GM12878 (cell line): Measurements from ENCODE around the gene CACNA2D1. TPM values are rescaled to one million over a fixed set of nuclear protein-coding genes. Genes with fewer than 3 reads are reported as not detected.

Experiments used
- ATAC-seq: fragments of 200-7000 bp; cut with Tn5 transposase; 3 replicates; pipeline ENCODE4 v1.9.1; 2020; ENCODE audit warnings: mild to moderate bottlenecking, moderate library complexity
- BruUV-seq: library from RNA; stranded (reverse); fragments of 400-500 nt; replicated peaks from 2 replicates; lab custom pipeline; 2021; lab: Mats Ljungman, UMichigan
- CTCF ChIA-PET: fragments of 300-600 bp; sonication (Branson Sonifier 250); formaldehyde crosslinking; extraction: SDS; loops from one replicate; lab custom pipeline; 2021; ENCODE audit warnings: inconsistent platforms; lab: Yijun Ruan, JAX
- POLR2A ChIA-PET: fragments of 350-600 bp; formaldehyde crosslinking; extraction: SDS; loops from one replicate; lab custom pipeline; 2021; ENCODE audit warnings: inconsistent platforms; lab: Charles Lee
- RAD21 ChIA-PET: fragments of 300-600 bp; sonication (Branson Sonifier 250); formaldehyde crosslinking; loops from one replicate; lab custom pipeline; 2023; ENCODE audit warnings: antibody characterized with exemption; ENCODE audit not compliant: unreplicated experiment; lab: Charles Lee
- SMC1A ChIA-PET: fragments of 300-600 bp; sonication (Branson Sonifier 250); formaldehyde crosslinking; loops from one replicate; lab custom pipeline; 2023; ENCODE audit not compliant: unreplicated experiment, uncharacterized antibody; lab: Charles Lee
- DNase-seq: peaks from one replicate; pipeline ENCODE4 v3.0.0-alpha.2; 2011; ENCODE audit warnings: low read depth, low spot score
- FAIRE-seq: peaks from 3 replicates; lab custom pipeline; 2011; peaks lifted over from hg19 to GRCh38; lab: Jason Lieb, UNC
- H2AFZ ChIP-seq: 2 replicates; pipeline ENCODE4 v1.6.0; 2011; ENCODE audit warnings: low read depth, low read length, control low read depth; ENCODE audit not compliant: control insufficient read depth
- H3K27ac ChIP-seq: 2 replicates; pipeline ENCODE4 v1.5.1; 2011; ENCODE audit warnings: control low read depth; ENCODE audit not compliant: control insufficient read depth, insufficient read depth
- H3K27me3 ChIP-seq, 2 experiments: replicated peaks in 1 of 2; 2 replicates each; pipeline versions ENCODE4 v1.6.0 to v1.6.1; 2011; ENCODE audit warnings: low read length in 1 of 2; ENCODE audit not compliant: control insufficient read depth in 2 of 2, insufficient read depth in 2 of 2
- H3K36me3 ChIP-seq, 2 experiments: 2 replicates each; pipeline ENCODE4 v1.5.1; 2011; ENCODE audit warnings: low read length in 1 of 2; ENCODE audit not compliant: control insufficient read depth in 2 of 2, insufficient read depth in 2 of 2
- H3K4me1 ChIP-seq: 2 replicates; pipeline ENCODE4 v1.6.1; 2011; ENCODE audit warnings: mild to moderate bottlenecking, low read length, moderate library complexity, mixed read lengths; ENCODE audit not compliant: control insufficient read depth, insufficient read depth
- H3K4me2 ChIP-seq: 2 replicates; pipeline ENCODE4 v1.6.0; 2011; ENCODE audit warnings: control low read depth; ENCODE audit not compliant: control insufficient read depth, insufficient read depth
- H3K4me3 ChIP-seq: fragments of 200-600 bp; sonication (generic); 2 replicates; pipeline ENCODE4 v1.5.1; 2016
- H3K79me2 ChIP-seq: 2 replicates; pipeline ENCODE4 v1.6.0; 2011; ENCODE audit warnings: low read length; ENCODE audit not compliant: control insufficient read depth, insufficient read depth
- H3K9ac ChIP-seq: 2 replicates; pipeline ENCODE4 v1.8.0; 2011; ENCODE audit warnings: low read length, control low read depth, mixed read lengths; ENCODE audit not compliant: control insufficient read depth, insufficient read depth
- H3K9me3 ChIP-seq: replicated peaks from 3 replicates; pipeline ENCODE4 v1.5.1; 2011; ENCODE audit warnings: mild to moderate bottlenecking, low read length; ENCODE audit not compliant: control insufficient read depth, insufficient read depth
- H4K20me1 ChIP-seq: 2 replicates; pipeline ENCODE4 v1.6.0; 2011; ENCODE audit not compliant: control insufficient read depth, insufficient read depth
- ESRRA ChIP-seq: IDR thresholded peaks from 2 replicates; pipeline ENCODE4 v1.6.1; 2012; ENCODE audit warnings: mild to moderate bottlenecking, low read length, improper control_type of control experiment
- FOS ChIP-seq: IDR thresholded peaks from 3 replicates; pipeline ENCODE4 v1.6.1; 2011; ENCODE audit warnings: borderline replicate concordance; ENCODE audit not compliant: insufficient read length; ENCODE audit errors: extremely low read depth
- IKZF1 ChIP-seq: fragments of 450-650 bp; conservative IDR thresholded peaks from 2 replicates; pipeline ENCODE4 v1.6.1; 2017; ENCODE audit warnings: antibody characterized with exemption, mild to moderate bottlenecking
- IRF4 ChIP-seq: IDR thresholded peaks from 2 replicates; pipeline ENCODE4 v1.6.1; 2011; ENCODE audit warnings: low read depth, low read length
- NFXL1 ChIP-seq: fragments of 450-650 bp; IDR thresholded peaks from 2 replicates; pipeline ENCODE4 v1.6.1; 2017; ENCODE audit warnings: antibody characterized with exemption, mild to moderate bottlenecking, borderline replicate concordance
- POLR2AphosphoS5 ChIP-seq: IDR thresholded peaks from 2 replicates; pipeline ENCODE4 v1.6.1; 2011; ENCODE audit warnings: mild to moderate bottlenecking, low read length, inconsistent platforms
- RCOR1 ChIP-seq: conservative IDR thresholded peaks from 2 replicates; pipeline ENCODE4 v1.6.1; 2012; ENCODE audit warnings: low read depth, low read length, improper control_type of control experiment
- RUNX3 ChIP-seq: IDR thresholded peaks from 2 replicates; pipeline ENCODE4 v1.6.1; 2012; ENCODE audit warnings: low read length, inconsistent platforms
- STAT1 ChIP-seq: fragments of 450-650 bp; conservative IDR thresholded peaks from 2 replicates; pipeline ENCODE4 v1.6.1; 2014; ENCODE audit warnings: antibody characterized with exemption, mild to moderate bottlenecking
- WGBS: methylation state at CpG from one replicate; pipeline ENCODE4 v1.1.6; 2016; ENCODE audit warnings: low lambda C conversion rate; ENCODE audit not compliant: insufficient replicate concordance, insufficient coverage; ENCODE audit errors: missing lambda C conversion rate; 5-methylcytosine and 5-hydroxymethylcytosine counted together
- in situ Hi-C: fragments of 300-500 bp; cut with MboI; formaldehyde crosslinking; loops from 9 replicates; pipeline ENCODE4 v1.14.3; 2018; ENCODE audit warnings: mixed read lengths
- intact Hi-C: fragments of 100-400 bp; cut with micrococcal nuclease; formaldehyde crosslinking; loops from one replicate; pipeline ENCODE4 v1.14.2; 2022; ENCODE audit not compliant: unreplicated experiment
- polyA plus RNA-seq, 11 experiments: library from polyadenylated mRNA; depleted of rRNA in 4 of 11; unstranded in 6 of 11; stranded (reverse) in 5 of 11; fragments of >200 nt; fragmentation: Nextera tagmentation in 4 of 11; fragmentation: Illumina TruSeq in 1 of 11; extraction: Ambion mirVana in 4 of 11; extraction: Trizol in 1 of 11; gene quantifications; 1 replicate in 1 of 11; 2 replicates in 10 of 11; pipeline versions ENCODE4 v1.2.1 to v1.2.3, GENCODE V29; 2011 to 2016; ENCODE audit warnings: inconsistent platforms in 2 of 11, missing spikeins in 2 of 11, low read depth in 1 of 11
- total RNA-seq, 4 experiments: library from RNA; depleted of rRNA in 3 of 4; stranded (reverse); fragments of >200 nt in 3 of 4; fragmentation: Illumina TruSeq in 1 of 4; extraction: Trizol in 1 of 4; gene quantifications; 2 replicates each; pipeline versions ENCODE4 v1.2.1 to v1.2.3, GENCODE V29; 2013 to 2021
- TF ChIP-seq, protein P1 (sequence below), 3 experiments: IDR thresholded peaks in 2 of 3; conservative IDR thresholded peaks in 1 of 3; 2 replicates each; pipeline ENCODE4 v1.5.1; 2011; ENCODE audit warnings: low read depth in 3 of 3, low read length in 3 of 3, mild to moderate bottlenecking in 3 of 3, control low read depth in 2 of 3, moderate library complexity in 2 of 3, inconsistent platforms in 1 of 3, mixed read lengths in 1 of 3; ENCODE audit not compliant: control insufficient read depth in 2 of 3, insufficient read depth in 1 of 3; ENCODE audit errors: extremely low read depth in 1 of 3
- TF ChIP-seq, protein P2 (sequence below): fragments of 450-650 bp; formaldehyde crosslinking; IDR thresholded peaks from 2 replicates; pipeline ENCODE4 v1.4.0; 2020; ENCODE audit warnings: mild to moderate bottlenecking, moderate library complexity

Gene CACNA2D1
- total and polyA plus RNA-seq, 10 of the 15 experiments (the other 5 are each of a cell fraction or from before 2014, with no cell fraction given) = 0.14 to 14.8 (median 0.97) TPM

DNA sequence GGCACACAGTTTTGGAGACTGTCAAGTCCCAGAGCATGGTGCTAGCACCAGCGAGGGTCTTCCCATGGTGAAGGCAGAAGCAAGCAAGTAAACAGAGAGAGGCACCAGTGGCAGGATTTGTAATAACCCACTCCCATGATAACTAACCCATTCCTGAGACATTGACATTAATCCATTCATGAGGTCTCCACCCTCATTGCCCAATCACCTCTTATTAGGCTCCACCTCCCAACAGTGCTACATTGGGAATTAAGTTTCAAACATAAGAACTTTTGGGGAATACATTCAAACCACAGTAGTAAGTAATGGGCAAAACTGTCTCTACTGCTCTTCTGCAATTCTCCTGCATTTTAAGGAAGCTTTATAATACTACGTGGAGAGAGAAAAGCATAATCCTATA, 193.6 kb downstream of the CACNA2D1 start:
- Histone ChIP-seq H3K9me3 (no peaks in the 10 kb centered on the region), H2AFZ (no peak overlapping the region), H3K36me3 (no peaks in the 10 kb centered on the region), H3K27ac (no peak overlapping the region), H3K4me2 (no peak overlapping the region), H3K9ac (no peak overlapping the region), H4K20me1 (no peaks in the 10 kb centered on the region), H3K79me2 (no peaks in the 10 kb centered on the region), H3K4me3 (no peak overlapping the region), H3K27me3 (no peaks in the 10 kb centered on the region; a peak in 1 of 4 replicates), H3K4me1 (no peaks in the 10 kb centered on the region)
- no TSS peak for BruUV-seq
- SMC1A ChIA-PET = interaction anchor here (1.0 kb wide), 1 partner anchor 9 kb away, joined by 4 read pairs; no protein-coding TSS in a partner anchor
- ATAC-seq = no peak
- intact Hi-C loops (no loop called here), in situ Hi-C loops (loop anchor here (25.0 kb wide), 1 partner anchor 763 kb away; no protein-coding TSS in a partner anchor)
- FAIRE-seq = no peak
- RAD21 ChIA-PET = interaction anchor here (1.4 kb wide), 1 partner anchor 109 kb away, joined by 3 read pairs; no protein-coding TSS in a partner anchor
- 3% methylated on average over 2 of the region's 2 CpGs for WGBS
- POLR2A ChIA-PET = interaction anchor here (0.6 kb wide), 1 partner anchor 9 kb away, joined by 3 read pairs; no protein-coding TSS in a partner anchor
- TF ChIP-seq RUNX3 (no peak), POLR2AphosphoS5 (no peak), IRF4 (no peak), RCOR1 (no peak), NFXL1 (no peak)
- DNase-seq = no peak
- CTCF ChIA-PET = no interaction called here

DNA sequence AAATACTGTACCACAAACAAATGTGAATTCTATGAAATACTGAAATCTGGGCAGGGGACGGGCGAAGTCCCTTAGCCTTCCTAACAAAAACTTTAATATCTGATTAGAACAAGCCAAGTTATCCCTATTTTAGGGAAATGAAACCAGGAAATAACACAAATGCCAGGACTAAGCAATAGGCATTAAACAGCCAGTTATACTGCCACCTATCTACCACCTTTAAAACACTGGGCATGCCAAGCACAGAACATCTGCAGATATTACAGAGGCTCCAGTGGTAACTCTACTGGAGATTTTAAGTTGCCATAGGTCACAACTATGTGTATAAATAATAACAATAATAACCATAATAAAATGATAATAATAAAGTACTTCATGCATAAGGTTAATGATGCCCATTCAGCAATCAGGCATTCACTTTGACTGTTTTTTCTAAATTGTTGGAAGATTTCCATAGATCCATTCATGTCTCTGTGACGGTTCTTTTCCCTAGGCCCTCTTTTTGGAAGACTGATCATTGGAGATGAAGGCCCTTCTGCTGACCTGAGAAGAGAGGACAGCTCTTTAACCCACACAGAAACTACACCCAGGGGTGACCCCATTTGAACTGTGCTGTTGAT, 195.7 kb downstream of the CACNA2D1 start:
- no peaks in the 10 kb centered on the region for H3K4me1 ChIP-seq
- FAIRE-seq (no peak), DNase-seq (no peak), ATAC-seq (peak; percentile 84)
- no peak overlapping the region for H3K4me3 ChIP-seq
- POLR2A ChIA-PET = no interaction called here
- no peak overlapping the region for H2AFZ ChIP-seq
- no peak overlapping the region for H3K9ac ChIP-seq
- RAD21 ChIA-PET = interaction anchor here (1.0 to 1.5 kb wide), 4 partner anchors 98 to 202 kb away, joined by 3 to 5 read pairs (median 4); no protein-coding TSS in a partner anchor
- intact Hi-C loops (no loop called here), in situ Hi-C loops (loop anchor here (25.0 kb wide), 1 partner anchor 761 kb away; no protein-coding TSS in a partner anchor)
- CTCF ChIA-PET = interaction anchor here (0.8 to 2.9 kb wide), 9 partner anchors 10 to 258 kb away, joined by 3 to 21 read pairs (median 3); no protein-coding TSS in a partner anchor
- H3K9me3 ChIP-seq = no peaks in the 10 kb centered on the region
- no peaks in the 10 kb centered on the region for H4K20me1 ChIP-seq
- 14% methylated on average over 3 of the region's 3 CpGs for WGBS
- SMC1A ChIA-PET = interaction anchor here (0.6 to 2.4 kb wide), 7 partner anchors 9 to 330 kb away, joined by 3 to 7 read pairs (median 4); no protein-coding TSS in a partner anchor
- no peak overlapping the region for H3K27ac ChIP-seq
- no peaks in the 10 kb centered on the region for H3K27me3 ChIP-seq
- BruUV-seq = no TSS peak
- H3K4me2 ChIP-seq = no peak overlapping the region
- no peaks in the 10 kb centered on the region for H3K79me2 ChIP-seq
- H3K36me3 ChIP-seq = no peaks in the 10 kb centered on the region
- no peak for TF ChIP-seq FOS
- TF ChIP-seq, protein P1, sequence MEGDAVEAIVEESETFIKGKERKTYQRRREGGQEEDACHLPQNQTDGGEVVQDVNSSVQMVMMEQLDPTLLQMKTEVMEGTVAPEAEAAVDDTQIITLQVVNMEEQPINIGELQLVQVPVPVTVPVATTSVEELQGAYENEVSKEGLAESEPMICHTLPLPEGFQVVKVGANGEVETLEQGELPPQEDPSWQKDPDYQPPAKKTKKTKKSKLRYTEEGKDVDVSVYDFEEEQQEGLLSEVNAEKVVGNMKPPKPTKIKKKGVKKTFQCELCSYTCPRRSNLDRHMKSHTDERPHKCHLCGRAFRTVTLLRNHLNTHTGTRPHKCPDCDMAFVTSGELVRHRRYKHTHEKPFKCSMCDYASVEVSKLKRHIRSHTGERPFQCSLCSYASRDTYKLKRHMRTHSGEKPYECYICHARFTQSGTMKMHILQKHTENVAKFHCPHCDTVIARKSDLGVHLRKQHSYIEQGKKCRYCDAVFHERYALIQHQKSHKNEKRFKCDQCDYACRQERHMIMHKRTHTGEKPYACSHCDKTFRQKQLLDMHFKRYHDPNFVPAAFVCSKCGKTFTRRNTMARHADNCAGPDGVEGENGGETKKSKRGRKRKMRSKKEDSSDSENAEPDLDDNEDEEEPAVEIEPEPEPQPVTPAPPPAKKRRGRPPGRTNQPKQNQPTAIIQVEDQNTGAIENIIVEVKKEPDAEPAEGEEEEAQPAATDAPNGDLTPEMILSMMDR (IDR thresholded peaks at IDR 0.05 in 2 of 3, conservative IDR thresholded peaks at IDR 0.05 in 1 of 3; ENCODE audit: control insufficient read depth in 2 of 3, extremely low read depth in 1 of 3, insufficient read depth in 1 of 3, low read depth in 3 of 3, low read length in 3 of 3) = peak; percentile 33 to 51 (median 38)
- TF ChIP-seq STAT1 = no peak
- TF ChIP-seq IKZF1 = 0 out of 2 replicates have a peak, but pooled peaks have one; percentile 38
- TF ChIP-seq ESRRA = no peak
- TF ChIP-seq, protein P2, sequence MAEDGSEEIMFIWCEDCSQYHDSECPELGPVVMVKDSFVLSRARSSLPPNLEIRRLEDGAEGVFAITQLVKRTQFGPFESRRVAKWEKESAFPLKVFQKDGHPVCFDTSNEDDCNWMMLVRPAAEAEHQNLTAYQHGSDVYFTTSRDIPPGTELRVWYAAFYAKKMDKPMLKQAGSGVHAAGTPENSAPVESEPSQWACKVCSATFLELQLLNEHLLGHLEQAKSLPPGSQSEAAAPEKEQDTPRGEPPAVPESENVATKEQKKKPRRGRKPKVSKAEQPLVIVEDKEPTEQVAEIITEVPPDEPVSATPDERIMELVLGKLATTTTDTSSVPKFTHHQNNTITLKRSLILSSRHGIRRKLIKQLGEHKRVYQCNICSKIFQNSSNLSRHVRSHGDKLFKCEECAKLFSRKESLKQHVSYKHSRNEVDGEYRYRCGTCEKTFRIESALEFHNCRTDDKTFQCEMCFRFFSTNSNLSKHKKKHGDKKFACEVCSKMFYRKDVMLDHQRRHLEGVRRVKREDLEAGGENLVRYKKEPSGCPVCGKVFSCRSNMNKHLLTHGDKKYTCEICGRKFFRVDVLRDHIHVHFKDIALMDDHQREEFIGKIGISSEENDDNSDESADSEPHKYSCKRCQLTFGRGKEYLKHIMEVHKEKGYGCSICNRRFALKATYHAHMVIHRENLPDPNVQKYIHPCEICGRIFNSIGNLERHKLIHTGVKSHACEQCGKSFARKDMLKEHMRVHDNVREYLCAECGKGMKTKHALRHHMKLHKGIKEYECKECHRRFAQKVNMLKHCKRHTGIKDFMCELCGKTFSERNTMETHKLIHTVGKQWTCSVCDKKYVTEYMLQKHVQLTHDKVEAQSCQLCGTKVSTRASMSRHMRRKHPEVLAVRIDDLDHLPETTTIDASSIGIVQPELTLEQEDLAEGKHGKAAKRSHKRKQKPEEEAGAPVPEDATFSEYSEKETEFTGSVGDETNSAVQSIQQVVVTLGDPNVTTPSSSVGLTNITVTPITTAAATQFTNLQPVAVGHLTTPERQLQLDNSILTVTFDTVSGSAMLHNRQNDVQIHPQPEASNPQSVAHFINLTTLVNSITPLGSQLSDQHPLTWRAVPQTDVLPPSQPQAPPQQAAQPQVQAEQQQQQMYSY (CRISPR knock-in tag) = no peak
